Parathyroid adenoma (tissue), 2 donors: ENCODE results near the gene SNX27.

ENCODE experiments used
- H2AFZ ChIP-seq: fragments of 300-600 bp; sonication (generic); one replicate; pipeline ENCODE4 v1.7.0; 2017; ENCODE audit warnings: antibody characterized with exemption, mild to moderate bottlenecking
- H3K27ac ChIP-seq: fragments of 300-600 bp; sonication (generic); one replicate; pipeline ENCODE4 v1.7.0; 2017
- H3K27me3 ChIP-seq: fragments of 300-600 bp; sonication (generic); one replicate; pipeline ENCODE4 v1.7.0; 2017; ENCODE audit warnings: low read length; ENCODE audit not compliant: control insufficient read depth, insufficient read depth
- H3K36me3 ChIP-seq: fragments of 300-600 bp; sonication (generic); one replicate; pipeline ENCODE4 v1.7.0; 2017; ENCODE audit warnings: low read length; ENCODE audit not compliant: control insufficient read depth, insufficient read depth
- H3K4me1 ChIP-seq: fragments of 300-600 bp; sonication (generic); one replicate; pipeline ENCODE4 v1.7.0; 2017; ENCODE audit warnings: control low read depth
- H3K4me2 ChIP-seq: fragments of 300-600 bp; sonication (generic); one replicate; pipeline ENCODE4 v1.7.0; 2017; ENCODE audit warnings: low read length
- H3K4me3 ChIP-seq: fragments of 300-600 bp; sonication (generic); one replicate; pipeline ENCODE4 v1.7.0; 2017; ENCODE audit warnings: low read depth, low read length
- H3K79me2 ChIP-seq: fragments of 300-600 bp; sonication (generic); one replicate; pipeline ENCODE4 v1.7.0; 2017; ENCODE audit warnings: control low read depth
- H3K9ac ChIP-seq: fragments of 300-600 bp; sonication (generic); one replicate; pipeline ENCODE4 v1.7.0; 2017; ENCODE audit warnings: mild to moderate bottlenecking
- H3K9me3 ChIP-seq: fragments of 300-600 bp; sonication (generic); one replicate; pipeline ENCODE4 v1.7.0; 2017; ENCODE audit warnings: low read length; ENCODE audit not compliant: control insufficient read depth
- CTCF ChIP-seq: fragments of 300-600 bp; sonication (generic); IDR thresholded peaks from one replicate; pipeline ENCODE4 v1.7.0; 2017; ENCODE audit warnings: antibody characterized with exemption, mild to moderate bottlenecking
- donor health status: primary hyperparathyroidism.

SNX27 gene

GRCh38 chr1:151584278-151584677 lies 27.6 kb upstream of the SNX27 start:
- peak overlapping the region; percentile 24 for H3K4me2 ChIP-seq
- H3K9ac ChIP-seq: no peak overlapping the region
- TF ChIP-seq CTCF: no peak
- H3K4me1 ChIP-seq: peaks cover 9% of the 10 kb centered on the region
- no peak overlapping the region for H2AFZ ChIP-seq
- no peaks in the 10 kb centered on the region for H3K27me3 ChIP-seq
- no peak overlapping the region for H3K27ac ChIP-seq
- no peak overlapping the region for H3K4me3 ChIP-seq
- no peaks in the 10 kb centered on the region for H3K36me3 ChIP-seq
- no peaks in the 10 kb centered on the region for H3K79me2 ChIP-seq
- H3K9me3 ChIP-seq: no peaks in the 10 kb centered on the region

GRCh38 chr1:151584780-151585179 lies 27.1 kb upstream of the SNX27 start:
- Histone ChIP-seq H3K9ac (no peak overlapping the region), H3K27me3 (no peaks in the 10 kb centered on the region), H3K36me3 (no peaks in the 10 kb centered on the region), H3K9me3 (no peaks in the 10 kb centered on the region), H2AFZ (no peak overlapping the region), H3K4me1 (peaks cover 9% of the 10 kb centered on the region), H3K79me2 (no peaks in the 10 kb centered on the region), H3K27ac (no peak overlapping the region), H3K4me3 (no peak overlapping the region), H3K4me2 (no peak overlapping the region)
- no peak for TF ChIP-seq CTCF

GRCh38 chr1:151585622-151586021 lies 26.2 kb upstream of the SNX27 start:
- Histone ChIP-seq H2AFZ (no peak overlapping the region), H3K4me3 (no peak overlapping the region), H3K27ac (no peak overlapping the region), H3K36me3 (no peaks in the 10 kb centered on the region), H3K4me1 (peaks cover 9% of the 10 kb centered on the region), H3K9me3 (no peaks in the 10 kb centered on the region), H3K4me2 (no peak overlapping the region), H3K27me3 (no peaks in the 10 kb centered on the region), H3K9ac (no peak overlapping the region), H3K79me2 (no peaks in the 10 kb centered on the region)
- TF ChIP-seq CTCF: no peak

GRCh38 chr1:151590961-151591360 lies 20.9 kb upstream of the SNX27 start:
- Histone ChIP-seq H3K9ac (no peak overlapping the region), H3K36me3 (no peaks in the 10 kb centered on the region), H3K4me2 (no peak overlapping the region), H3K79me2 (no peaks in the 10 kb centered on the region), H3K27me3 (no peaks in the 10 kb centered on the region), H3K9me3 (no peaks in the 10 kb centered on the region), H3K4me1 (no peaks in the 10 kb centered on the region), H3K27ac (no peak overlapping the region), H3K4me3 (no peak overlapping the region), H2AFZ (no peak overlapping the region)
- no peak for TF ChIP-seq CTCF

GRCh38 chr1:151593730-151594129 lies 18.1 kb upstream of the SNX27 start:
- peak overlapping the region; percentile 51 for H3K4me2 ChIP-seq
- H3K27ac ChIP-seq: no peak overlapping the region
- no peak for TF ChIP-seq CTCF
- H3K9ac ChIP-seq: no peak overlapping the region
- no peaks in the 10 kb centered on the region for H3K27me3 ChIP-seq
- no peaks in the 10 kb centered on the region for H3K79me2 ChIP-seq
- no peaks in the 10 kb centered on the region for H3K36me3 ChIP-seq
- peaks cover 5% of the 10 kb centered on the region for H3K4me1 ChIP-seq
- peak overlapping the region; percentile 64 for H2AFZ ChIP-seq
- H3K4me3 ChIP-seq: no peak overlapping the region
- H3K9me3 ChIP-seq: no peaks in the 10 kb centered on the region
